ENCODE measurements around the gene PLCB4. TPM values are rescaled to one million over a fixed set of nuclear protein-coding genes. Genes with fewer than 3 reads are reported as not detected.

Gene PLCB4
- polyA plus RNA-seq, 1 donor (not counting 4 experiments of a cell fraction or from before 2014, with no cell fraction given): 4.1 TPM

DNA sequence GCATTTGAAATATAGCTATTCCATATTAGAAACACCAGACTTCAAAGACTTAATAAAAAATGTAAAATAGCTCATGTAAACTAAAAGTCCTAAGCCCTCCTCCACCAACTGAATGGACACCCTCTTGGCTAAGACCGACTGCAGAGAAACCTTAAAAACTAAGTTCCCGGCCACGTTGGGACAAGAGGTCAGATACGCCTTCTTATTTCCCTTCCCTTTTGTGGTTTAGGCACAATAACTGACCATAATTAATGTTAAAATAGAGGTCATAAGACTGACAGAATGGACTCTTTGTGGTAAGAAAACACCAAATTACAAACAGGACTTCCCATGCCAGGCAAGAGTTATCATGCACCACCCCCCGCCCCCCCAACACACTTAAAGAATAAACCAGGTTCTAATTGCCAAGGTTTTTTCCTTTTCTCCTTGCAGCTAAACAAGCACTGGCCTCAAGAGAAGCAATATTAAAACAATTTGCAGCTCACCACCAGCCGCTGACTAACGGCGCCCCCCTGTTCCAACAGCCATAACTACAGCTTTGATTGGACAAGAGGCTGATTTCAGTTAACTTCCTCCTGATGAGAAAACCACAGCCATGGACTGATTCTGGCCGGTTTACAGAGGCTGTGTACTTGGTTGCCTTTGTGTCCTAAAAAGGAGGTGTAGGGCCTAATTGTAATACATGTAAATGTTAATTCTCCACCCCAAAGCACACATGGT is 434.8 kb downstream of the PLCB4 start:
- H3K9ac ChIP-seq (ENCODE audit: control insufficient read depth, extremely low read depth, insufficient read depth, low read length): no peak overlapping the region
- no peak for TF ChIP-seq EZH2 (IDR thresholded peaks at IDR 0.05; ENCODE audit: low read length)
- no peak for TF ChIP-seq CTCF (optimal IDR thresholded peaks at IDR 0.05 in 1 of 3, IDR thresholded peaks at IDR 0.05 in 1 of 3, conservative IDR thresholded peaks at IDR 0.05 in 1 of 3; ENCODE audit: extremely low read depth in 1 of 3, insufficient read depth in 2 of 3, low read length in 3 of 3)
- DNase-seq (ENCODE audit: low read depth, low spot score): no peak
- peaks cover 34% of the 10 kb centered on the region for H3K27me3 ChIP-seq (ENCODE audit: control insufficient read depth, extremely low read depth, insufficient read depth, low read length)
- H3K4me3 ChIP-seq (ENCODE audit: control insufficient read depth in 2 of 3, extremely low read depth in 1 of 3, insufficient read depth in 2 of 3, low read depth in 1 of 3, low read length in 3 of 3): no peak overlapping the region
- dilution Hi-C loops (cut with MboI; ENCODE audit: extremely low pct_ligation_motif_present, low sequenced_read_pairs): no loop called here
- H3K9me3 ChIP-seq (ENCODE audit: control insufficient read depth, low read depth, low read length): no peaks in the 10 kb centered on the region
- no peak overlapping the region for H2AFZ ChIP-seq (ENCODE audit: control insufficient read depth, low read length)
- H4K20me1 ChIP-seq (ENCODE audit: control insufficient read depth, extremely low read depth, insufficient read depth, low read length): no peaks in the 10 kb centered on the region
- no peaks in the 10 kb centered on the region for H3K9me1 ChIP-seq (ENCODE audit: control insufficient read depth, extremely low read depth, insufficient read depth, low read length)
- FAIRE-seq: no peak
- H3K79me2 ChIP-seq (ENCODE audit: control insufficient read depth, insufficient read depth, low read length): no peaks in the 10 kb centered on the region
- H3K4me2 ChIP-seq (ENCODE audit: control insufficient read depth, extremely low read depth, insufficient read depth, low read depth, low read length): no peak overlapping the region
- no peaks in the 10 kb centered on the region for H3K4me1 ChIP-seq (ENCODE audit: control insufficient read depth, extremely low read depth, insufficient read depth, low read length)
- H3K27ac ChIP-seq (ENCODE audit: control insufficient read depth, insufficient read depth, low read length): no peak overlapping the region
- no peaks in the 10 kb centered on the region for H3K36me3 ChIP-seq (ENCODE audit: control insufficient read depth in 2 of 2, extremely low read depth in 1 of 2, insufficient read depth in 2 of 2, low read length in 2 of 2)

DNA sequence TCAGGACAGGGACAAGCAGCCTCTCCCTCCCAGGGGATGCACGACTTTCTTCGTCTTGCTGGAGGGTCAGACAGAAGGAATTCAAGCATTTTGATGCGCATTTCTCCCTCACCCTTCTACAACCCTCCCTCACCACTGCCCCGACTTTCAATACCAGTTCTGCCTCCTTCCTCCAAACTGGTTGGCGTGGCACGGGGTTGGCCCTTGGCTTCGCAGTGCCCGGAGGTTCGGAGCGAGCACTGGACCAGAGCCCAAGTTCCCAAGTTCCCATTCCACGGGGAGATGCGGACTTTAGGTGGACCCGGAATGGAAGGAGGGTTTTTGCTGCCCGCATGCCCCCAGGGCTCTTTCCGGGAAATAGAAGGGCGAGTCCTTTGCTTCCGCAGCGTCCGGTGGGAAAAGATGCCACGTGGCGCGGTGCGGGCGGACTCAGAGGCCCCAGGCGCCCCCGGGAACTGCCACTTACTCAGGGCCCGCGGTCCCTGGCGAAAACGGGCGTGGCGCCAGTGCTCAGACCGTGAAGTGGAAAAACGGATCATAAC is 437.5 kb downstream of the PLCB4 start:
- no peak overlapping the region for H3K27ac ChIP-seq (ENCODE audit: control insufficient read depth, insufficient read depth, low read length)
- no peaks in the 10 kb centered on the region for H3K36me3 ChIP-seq (ENCODE audit: control insufficient read depth in 2 of 2, extremely low read depth in 1 of 2, insufficient read depth in 2 of 2, low read length in 2 of 2)
- H3K9me1 ChIP-seq (ENCODE audit: control insufficient read depth, extremely low read depth, insufficient read depth, low read length): no peaks in the 10 kb centered on the region
- TF ChIP-seq CTCF (optimal IDR thresholded peaks at IDR 0.05 in 1 of 3, IDR thresholded peaks at IDR 0.05 in 1 of 3, conservative IDR thresholded peaks at IDR 0.05 in 1 of 3; ENCODE audit: extremely low read depth in 1 of 3, insufficient read depth in 2 of 3, low read length in 3 of 3) (no peak), EZH2 (IDR thresholded peaks at IDR 0.05; ENCODE audit: low read length) (no peak)
- dilution Hi-C loops (cut with MboI; ENCODE audit: extremely low pct_ligation_motif_present, low sequenced_read_pairs): no loop called here
- H4K20me1 ChIP-seq (ENCODE audit: control insufficient read depth, extremely low read depth, insufficient read depth, low read length): no peaks in the 10 kb centered on the region
- H3K4me3 ChIP-seq (ENCODE audit: control insufficient read depth in 2 of 3, extremely low read depth in 1 of 3, insufficient read depth in 2 of 3, low read depth in 1 of 3, low read length in 3 of 3): no peak overlapping the region
- no peaks in the 10 kb centered on the region for H3K9me3 ChIP-seq (ENCODE audit: control insufficient read depth, low read depth, low read length)
- no peak for DNase-seq (ENCODE audit: low read depth, low spot score)
- H3K9ac ChIP-seq (ENCODE audit: control insufficient read depth, extremely low read depth, insufficient read depth, low read length): no peak overlapping the region
- H3K79me2 ChIP-seq (ENCODE audit: control insufficient read depth, insufficient read depth, low read length): no peaks in the 10 kb centered on the region
- H2AFZ ChIP-seq (ENCODE audit: control insufficient read depth, low read length): no peak overlapping the region
- peaks cover 47% of the 10 kb centered on the region for H3K27me3 ChIP-seq (ENCODE audit: control insufficient read depth, extremely low read depth, insufficient read depth, low read length)
- H3K4me2 ChIP-seq (ENCODE audit: control insufficient read depth, extremely low read depth, insufficient read depth, low read depth, low read length): no peak overlapping the region
- H3K4me1 ChIP-seq (ENCODE audit: control insufficient read depth, extremely low read depth, insufficient read depth, low read length): no peaks in the 10 kb centered on the region
- FAIRE-seq: no peak
